HG02885 (cell line): ENCODE results near the gene SLC9A9.
"Not testable (repeated sequence)": the region's sequence is repeated elsewhere in the genome, so short reads cannot be mapped to it uniquely, and the experiment has no call there.

ENCODE experiments used
- ATAC-seq: cut with Tn5 transposase; IDR thresholded peaks from one replicate; pipeline ENCODE4 v1.9.1; 2021; ENCODE audit warnings: mild to moderate bottlenecking; ENCODE audit not compliant: unreplicated experiment, poor library complexity

SLC9A9 gene

DNA sequence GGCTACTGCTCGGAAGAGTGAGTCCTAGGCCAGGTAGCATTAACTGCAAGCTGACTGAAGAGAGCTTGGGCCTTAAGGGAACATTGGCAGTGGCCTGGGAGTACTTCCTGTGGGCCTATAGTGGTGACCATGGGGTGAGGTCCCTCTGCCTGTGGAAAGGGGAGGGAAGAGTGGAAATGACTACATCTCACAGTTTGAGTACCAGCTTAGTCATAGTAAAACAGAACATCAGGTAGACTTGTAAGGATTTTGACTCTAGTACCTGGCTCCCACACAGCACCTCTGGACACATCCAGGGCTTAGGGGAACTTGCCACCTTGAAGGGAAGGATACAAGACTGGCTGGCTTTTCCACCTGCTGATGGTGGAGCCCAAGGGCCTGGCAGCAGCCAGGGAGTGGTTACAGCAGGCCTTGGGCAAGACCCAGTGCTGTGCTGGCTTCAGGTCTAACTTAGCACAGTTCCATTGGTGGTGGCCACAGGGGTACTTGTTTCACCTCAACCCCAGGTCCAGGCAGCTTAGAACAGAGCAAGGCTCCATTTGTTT, 147.8 kb downstream of the SLC9A9 start:
- ATAC-seq: no peak

DNA sequence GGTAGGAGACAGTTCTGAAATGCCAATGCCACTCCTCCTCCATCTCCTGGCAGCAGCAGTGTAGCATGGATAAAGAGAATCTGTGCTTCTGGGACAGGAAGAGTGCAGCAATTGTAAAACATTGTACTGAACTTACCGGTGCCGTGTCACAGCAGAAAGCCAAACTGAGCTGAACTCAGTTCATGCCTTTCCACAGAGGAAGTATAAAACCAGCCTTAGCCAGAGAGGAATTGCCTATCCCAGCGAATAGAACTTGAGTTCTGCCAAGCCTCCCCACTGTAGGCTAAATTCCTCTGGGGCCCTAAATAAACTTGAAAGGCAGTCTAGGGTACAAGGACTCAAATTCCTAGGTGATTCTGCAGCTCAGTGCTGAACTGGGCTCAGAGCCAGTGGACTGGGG, 148.8 kb downstream of the SLC9A9 start:
- no peak for ATAC-seq

DNA sequence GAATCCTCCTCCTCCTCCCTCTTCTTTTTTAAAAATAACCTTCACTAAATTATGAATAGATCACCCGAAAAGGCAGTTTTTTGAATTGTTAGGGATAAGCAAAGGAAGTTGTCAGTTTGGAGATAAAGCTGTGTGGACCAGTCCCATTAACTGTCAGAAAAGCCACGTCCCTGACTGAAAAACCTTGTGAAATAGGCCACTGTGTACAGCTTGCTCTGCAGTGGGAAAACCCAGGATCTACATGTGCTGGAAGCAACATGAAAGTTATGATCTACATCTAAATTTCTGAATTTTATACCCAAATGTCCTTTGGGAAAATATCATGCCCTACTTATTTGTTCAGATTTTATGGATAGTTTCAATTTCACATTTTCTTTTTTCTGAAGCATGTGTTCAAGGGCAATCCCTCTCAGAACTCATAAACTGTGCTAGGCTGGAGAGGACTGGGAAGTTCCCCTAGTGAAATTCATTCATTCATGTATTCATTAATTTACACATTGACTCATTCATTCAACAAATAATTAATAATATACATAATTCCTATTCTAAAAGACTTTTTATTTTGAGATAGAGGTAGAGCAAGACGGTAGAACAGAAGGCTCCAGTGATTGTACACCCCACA, 149.5 kb downstream of the SLC9A9 start:
- ATAC-seq: no peak

DNA sequence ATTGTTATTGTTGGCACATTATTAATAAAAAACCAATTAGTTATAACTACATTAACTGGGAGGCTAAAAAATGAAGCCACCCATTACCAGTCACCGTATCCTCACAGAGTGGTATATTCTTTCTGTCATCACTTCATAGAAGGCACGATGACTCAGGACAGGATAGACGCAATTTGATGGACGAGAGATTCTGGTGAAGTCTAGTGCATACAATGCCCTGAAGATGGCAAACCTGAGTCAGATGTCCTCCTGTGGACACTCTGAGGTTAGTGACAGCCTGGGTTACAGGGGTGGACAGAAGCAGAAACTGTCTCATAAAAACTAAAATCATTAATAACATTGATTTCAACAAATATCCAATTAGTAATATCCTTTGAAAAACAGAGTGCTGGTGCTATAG, 150.3 kb downstream of the SLC9A9 start:
- ATAC-seq: no peak

DNA sequence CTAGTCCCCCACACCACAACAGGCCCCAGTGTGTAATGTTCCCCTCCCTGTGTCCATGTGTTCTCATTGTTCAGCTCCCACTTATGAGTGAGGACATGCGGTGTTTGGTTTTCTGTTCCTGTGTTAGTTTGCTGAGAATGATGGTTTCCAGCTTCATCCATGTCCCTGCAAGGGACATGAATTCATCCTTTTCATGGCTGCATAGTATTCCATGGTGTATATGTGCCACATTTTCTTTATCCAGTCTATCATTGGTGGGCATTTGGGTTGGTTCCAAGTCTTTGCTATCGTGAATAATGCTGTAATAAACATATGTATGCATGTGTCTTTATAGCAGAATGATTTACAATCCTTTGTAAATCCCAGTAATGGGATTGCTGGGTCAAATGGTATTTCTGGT, 152.9 kb downstream of the SLC9A9 start:
- ATAC-seq: not testable (repeated sequence)

DNA sequence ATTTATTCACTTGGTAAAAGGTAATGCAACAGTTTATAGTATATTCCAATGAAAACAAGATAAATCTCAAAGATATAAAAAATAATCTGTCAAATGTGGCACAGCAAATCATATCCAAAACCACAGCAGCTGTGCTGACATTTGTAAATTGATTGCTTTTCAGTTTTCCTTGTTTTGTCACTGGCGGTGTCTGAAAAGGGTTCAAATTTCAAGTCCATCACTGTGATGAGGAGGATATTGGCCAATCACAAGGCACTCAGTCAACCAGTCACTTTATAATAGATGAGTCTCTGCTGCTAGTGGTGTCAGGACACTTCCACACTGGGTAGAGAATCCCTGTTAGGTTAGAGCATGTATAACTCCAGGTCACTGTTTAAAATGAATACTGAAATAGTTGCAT, 154.8 kb downstream of the SLC9A9 start:
- no peak for ATAC-seq

DNA sequence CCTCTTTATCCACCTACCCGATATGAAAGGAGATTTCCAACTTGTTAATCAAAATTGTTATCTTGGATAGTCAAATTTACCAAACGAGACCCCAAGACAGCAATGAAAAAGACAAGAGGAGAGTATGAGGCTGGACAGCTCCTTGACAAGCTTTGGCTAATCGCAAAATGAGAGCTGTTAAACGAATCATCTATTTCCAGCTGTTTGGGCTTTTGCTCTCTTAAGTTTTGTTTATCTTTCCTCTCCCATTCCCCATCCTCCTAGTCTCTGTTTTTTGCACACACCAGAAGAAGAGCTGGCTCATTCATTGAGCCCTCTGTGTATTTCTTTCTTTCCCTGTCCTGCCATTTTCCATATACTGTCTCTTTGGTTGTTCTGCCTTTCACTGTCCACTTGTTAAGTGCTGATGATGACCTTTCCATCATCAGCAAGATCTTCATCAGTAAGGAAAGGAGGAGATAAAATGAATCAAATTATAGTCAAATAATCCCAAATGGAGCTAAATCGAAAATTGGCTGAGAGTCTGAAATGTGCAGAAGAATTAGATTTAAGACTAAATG, 161.6 kb downstream of the SLC9A9 start:
- no peak for ATAC-seq

DNA sequence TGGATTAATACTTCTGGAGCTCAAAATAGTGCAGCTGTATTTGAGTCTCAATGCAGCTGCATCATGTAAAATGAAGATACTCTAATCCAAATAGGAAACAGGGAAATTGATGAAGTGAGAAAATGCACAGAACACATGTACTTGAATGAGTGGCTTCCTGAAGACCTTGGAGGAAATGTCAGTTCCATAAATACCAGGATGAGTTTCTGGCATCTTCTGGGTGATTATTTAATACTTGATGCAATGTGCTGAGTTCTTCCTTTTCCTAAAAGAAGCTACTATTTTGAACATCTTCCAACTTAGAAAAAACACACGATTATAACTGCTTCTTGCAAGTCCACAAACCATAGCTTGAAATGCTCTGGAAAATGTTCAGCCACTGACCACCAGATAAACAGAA, 162.8 kb downstream of the SLC9A9 start:
- ATAC-seq: no peak

DNA sequence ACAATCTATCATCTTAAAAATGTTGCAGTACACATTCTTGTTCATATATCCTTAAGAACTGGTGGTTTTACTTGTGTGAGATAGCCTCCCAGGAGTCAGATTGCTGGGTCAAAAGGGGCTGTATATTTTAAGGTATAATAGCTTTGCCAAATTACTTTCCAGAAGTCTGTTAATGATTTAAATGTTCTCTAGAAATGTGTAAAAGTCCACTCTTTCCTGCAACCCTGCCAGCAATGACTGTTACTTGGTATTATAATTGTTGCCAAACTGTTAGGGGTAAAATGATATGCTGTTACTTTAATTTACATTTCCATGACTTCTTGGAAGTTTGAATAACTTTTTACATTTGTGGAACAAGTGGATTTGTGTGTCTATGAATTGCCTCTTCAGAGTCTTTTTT, 170.8 kb downstream of the SLC9A9 start:
- ATAC-seq: no peak

DNA sequence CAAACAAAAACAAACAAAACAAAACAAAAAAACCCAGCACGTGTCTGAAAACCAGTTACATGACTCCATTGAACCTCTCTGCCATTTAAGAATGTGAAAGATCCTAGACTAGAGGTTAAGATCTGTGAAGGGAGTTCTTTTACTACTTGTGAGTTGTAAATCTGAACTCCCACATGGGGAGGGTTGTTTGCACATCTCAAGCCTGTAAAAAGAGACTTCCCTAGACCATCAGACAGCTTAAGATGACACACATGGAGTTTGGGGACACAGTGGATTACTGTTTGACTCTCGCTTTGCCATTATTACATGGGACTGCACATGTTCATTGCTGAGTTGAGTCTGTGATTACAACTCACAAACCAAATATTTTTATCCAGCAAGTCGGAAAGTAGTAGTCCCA, 171.5 kb downstream of the SLC9A9 start:
- ATAC-seq: no peak

DNA sequence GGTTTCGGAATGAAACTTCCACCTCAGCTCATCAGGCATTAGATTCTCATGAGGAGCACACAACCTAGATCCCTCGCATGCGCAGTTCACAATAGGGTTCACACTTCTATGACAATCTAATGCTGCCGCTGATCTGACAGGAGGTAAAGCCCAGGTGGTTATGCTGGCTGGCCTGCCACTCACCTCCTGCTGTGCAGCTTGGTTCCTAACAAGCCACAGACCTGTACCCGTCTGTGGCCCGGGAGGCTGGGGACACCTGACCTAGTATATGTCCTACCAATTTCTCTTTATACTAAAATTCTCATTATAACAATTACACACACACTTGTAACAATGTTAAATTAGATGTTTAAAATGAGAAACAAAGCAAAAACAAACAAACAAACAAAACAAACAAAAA, 172.2 kb downstream of the SLC9A9 start:
- no peak for ATAC-seq

DNA sequence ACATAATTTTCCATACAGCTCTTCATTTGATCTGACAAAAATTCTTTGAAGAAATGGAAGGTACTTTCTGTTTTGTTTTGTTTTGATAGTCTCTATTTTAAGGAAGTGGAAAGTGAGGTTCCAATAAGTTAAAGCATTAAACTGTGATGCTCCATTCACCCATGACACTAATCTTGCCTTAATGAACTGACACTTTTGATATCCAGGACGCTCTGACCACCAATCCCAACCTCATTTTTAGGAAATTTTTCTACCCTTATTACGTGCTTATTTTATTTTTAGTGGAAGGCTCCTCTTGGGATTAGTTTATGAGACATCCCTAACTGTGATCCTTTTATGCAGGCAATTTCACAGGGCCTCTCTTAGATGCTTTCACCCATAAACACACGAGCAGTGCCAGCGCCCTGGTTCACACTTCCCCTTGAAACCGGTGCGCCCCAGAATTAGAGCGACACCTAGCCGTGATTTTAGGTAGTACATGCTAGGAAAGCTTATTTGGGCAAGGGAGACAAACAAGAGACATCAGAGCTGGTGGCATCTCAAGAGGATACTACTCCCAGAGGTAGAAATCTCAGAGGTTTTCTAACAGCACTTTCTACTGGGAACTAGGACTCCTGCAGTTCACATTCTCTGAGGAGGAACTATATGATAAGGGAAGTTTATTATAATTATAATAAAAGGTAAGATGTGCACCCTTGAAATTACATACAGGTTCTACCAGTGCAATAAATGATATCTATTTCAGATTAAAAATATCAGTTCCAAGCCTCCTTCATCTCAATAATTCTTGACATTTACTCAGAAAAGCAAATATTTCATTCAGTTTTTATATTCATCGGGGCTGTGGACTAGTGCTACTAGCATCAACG, 173.9 kb downstream of the SLC9A9 start:
- peak; percentile 69 for ATAC-seq

DNA sequence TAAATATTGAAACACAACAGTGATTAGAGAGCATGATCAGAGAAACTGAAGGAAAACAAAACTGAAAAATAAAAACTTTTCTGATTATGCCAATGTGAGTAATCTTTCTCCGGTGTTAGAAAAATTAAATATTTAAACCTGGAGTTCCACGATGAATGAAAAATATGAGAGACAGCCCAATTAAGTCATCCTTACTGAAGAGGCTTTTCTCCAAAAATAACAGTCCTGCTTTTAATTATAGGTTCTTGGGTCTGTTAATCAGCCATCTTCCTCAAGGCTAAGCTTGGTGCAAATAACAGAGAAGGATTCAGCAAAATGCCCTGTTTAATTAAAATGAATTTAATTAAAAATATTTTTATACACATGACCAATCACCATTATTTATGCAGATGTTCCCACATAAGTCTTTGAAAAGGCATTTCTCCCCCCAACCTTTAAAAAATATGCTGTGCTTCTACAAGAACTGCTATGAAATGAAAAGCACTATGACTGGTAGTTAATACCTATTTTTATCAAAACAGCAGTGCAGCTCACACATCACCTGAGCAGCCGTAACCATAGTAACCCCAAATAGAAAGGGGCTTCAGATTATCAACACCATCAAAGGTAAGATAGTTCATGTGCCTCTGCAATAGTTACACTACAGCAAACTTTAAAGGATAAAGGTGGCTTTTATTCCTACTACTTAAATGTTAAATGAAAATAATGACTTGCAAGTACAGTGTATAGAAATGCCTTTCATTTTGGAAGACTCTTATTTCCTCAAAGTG, 175.7 kb downstream of the SLC9A9 start:
- ATAC-seq: no peak

DNA sequence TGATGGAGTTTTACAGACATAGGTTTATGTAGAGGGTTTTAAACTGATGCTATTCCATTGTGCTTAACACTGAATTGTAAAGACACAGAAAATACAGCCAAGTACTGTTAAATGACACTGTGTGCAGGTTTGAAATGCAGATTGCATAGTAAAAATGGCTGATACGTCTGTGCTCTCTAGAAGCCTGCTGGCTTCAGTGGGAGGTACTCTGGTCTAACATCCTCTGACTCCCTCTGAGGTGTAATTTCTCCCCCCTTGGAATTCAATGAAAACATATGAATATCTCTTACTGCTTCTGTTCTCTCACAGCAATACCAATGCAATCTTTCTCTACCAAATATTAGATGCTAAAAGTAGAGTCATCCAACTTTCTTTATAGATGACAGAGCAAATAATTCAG, 176.6 kb downstream of the SLC9A9 start:
- ATAC-seq: no peak

DNA sequence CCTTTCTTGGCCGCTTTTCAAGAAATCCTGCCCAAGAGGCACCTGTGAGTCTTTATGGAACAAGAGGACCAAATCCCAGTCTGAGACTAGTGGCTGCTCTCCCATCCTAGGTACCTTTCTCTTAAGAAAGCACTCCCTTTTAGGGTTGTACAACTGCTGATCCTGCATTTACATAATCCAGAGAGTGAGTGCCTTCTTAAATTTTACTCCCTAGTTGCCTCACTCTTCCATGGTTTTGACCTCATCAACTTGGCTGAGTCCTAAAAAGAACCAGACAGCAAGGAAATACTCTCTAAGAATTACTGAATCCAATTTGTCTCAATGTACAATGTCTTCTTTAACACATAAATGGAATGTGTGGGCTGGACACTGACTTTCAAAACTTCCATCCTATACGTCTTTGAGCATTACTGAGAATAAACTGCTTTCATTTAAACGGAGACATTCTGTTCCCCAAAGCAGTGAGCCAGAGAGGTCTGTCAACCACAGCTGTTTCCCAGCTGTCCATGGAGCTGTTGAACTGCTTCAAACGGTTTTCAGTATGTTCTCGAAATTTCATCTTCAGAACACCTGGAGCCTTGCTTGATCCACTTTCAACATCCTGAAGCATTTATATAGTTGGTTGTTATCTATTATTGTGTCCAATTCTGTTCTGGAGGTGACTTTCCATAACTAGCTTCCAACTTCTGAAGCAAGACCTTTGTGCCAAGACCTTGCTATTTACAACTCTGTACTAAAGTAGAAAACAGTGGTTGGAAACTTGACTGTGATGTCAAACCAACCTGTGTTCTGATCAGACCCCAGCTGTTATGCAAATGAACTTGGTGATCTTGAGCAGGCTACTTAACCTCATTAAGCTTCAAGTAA, 179.1 kb downstream of the SLC9A9 start:
- ATAC-seq: peak; percentile 92

DNA sequence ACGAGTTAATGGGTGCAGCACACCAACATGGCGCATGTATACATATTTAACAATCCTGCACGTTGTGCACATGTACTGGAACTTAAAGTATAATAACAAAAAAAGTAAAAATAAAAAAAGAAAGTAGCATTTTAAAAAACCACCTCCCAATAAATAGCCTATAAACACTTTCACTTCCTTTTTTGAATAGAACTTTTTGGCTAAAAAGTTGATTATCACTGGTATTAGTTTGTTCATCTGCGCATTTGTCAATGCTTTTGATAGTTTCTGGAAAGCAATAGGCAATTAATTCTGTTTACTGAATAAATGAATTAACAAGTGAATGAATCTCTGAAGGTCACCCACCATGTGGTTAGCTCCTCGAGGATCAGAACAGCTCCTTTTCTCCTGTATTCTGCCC, 179.9 kb downstream of the SLC9A9 start:
- ATAC-seq: no peak

DNA sequence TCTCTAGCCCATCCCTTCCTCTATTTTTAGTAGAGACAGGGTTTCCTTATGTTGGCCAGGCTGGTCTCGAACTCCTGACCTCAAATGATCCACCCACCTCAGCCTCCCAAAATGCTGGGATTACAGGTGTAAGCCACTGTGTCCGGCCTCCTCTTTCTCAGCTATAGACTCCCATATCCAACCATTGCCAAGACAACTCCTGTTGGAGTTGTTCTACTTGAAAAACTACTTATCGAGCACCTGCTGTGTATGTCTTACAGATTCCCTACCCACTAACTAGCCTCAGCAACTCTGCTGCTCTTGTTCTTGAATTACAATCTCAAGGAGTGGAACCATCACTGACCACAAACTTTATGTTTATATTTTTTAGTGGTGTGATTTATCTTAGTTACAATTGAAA, 186.6 kb downstream of the SLC9A9 start:
- ATAC-seq: no peak

DNA sequence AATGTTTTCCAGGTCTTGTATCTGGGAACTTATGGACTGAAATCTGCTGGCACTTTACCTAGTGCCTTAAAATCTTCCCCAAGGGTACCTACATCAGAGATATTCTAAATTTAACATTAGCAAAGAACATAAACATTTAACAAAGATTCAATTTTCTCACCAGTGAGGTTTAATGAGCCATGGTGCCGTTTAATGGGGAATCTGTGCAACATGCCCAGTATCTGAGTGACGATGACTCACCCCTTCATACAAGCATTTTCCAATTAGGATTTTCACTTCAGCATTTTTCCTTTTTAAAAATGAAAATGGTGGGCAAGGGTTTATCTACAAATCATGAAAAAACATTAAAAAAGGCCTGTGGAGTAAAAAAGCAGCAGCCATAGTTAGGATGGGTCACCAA, 189.4 kb downstream of the SLC9A9 start:
- no peak for ATAC-seq

DNA sequence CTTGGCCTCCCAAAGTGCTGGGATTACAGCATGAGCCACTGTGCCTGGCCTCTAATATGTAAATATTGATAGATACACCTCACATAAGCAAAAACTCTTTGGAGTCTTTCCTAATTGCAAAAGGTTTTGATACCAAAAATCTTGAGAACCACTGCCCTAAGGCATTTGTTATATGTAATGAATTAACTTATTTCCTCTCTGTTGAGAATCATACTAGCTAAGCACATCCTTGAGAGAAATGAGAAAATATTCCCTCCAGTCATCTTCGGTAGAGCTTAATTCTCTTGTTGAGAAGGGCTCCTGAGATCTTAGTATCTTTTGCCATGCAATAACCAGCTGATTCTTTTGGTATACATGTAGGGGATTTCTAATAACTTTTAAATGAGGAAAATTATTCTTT, 190.2 kb downstream of the SLC9A9 start:
- ATAC-seq: no peak

DNA sequence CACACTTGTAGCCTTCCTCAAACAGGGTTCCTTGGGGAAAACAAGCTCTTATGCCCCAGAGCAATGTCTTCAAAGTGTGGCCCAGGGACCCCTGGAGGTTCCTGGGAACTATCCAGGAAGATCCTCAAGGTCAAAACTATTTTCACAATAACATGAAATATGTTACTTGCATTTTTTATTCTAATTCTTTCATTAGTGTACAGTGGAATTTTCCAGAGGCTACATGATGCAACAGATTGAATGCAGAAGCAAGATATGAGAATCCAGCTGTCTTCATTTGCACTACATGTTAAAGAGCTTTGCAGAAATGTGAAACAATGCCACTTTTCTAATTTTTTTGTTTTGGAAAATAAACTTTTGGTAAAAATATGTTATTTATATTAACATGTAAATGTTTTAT, 190.9 kb downstream of the SLC9A9 start:
- no peak for ATAC-seq
